Right kidney (tissue), 1 donor: ENCODE data around the gene GALNT9.
A peak's percentile ranks its signal among the peaks of the same experiment; 100 is the strongest.

Source experiments
- DNase-seq: peaks from one replicate; pipeline ENCODE4 v3.0.0-alpha.2; 2016

Gene GALNT9

GRCh38 chr12:132344601-132345000 is 15.2 kb upstream of the GALNT9 start:
- DNase-seq: no peak

DNA sequence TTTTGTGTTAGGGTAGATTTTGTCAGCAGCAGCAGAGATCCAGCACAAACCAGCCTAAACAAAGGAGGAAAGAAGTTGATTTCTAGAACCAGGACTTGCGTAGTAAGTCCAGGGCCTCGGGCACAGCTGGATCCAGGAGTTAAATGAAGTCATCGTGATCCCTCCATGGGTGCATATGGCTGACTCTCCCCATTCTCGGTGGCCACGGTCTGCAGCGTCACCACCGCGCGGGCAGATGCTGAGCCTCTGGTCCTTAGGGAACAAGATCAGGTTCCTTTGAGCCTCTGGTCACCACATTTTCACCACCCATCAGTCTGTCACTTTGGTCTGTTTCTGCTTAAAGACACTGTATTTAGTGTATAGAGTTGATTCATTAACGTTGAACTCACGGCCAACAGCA is 14.8 kb upstream of the GALNT9 start:
- no peak for DNase-seq

- DNase-seq: peak; percentile 62
These were observed 14.1 kb upstream of the GALNT9 start for GRCh38 chr12:132343294-132344004.

- no peak for DNase-seq
These were observed 13.2 kb upstream of the GALNT9 start for GRCh38 chr12:132342251-132343227.

GRCh38 chr12:132341318-132342050 is 12.1 kb upstream of the GALNT9 start:
- no peak for DNase-seq

GRCh38 chr12:132340266-132341035 is 11.1 kb upstream of the GALNT9 start:
- no peak for DNase-seq

- no peak for DNase-seq
These were observed 10.5 kb upstream of the GALNT9 start for GRCh38 chr12:132339856-132340255.

DNA sequence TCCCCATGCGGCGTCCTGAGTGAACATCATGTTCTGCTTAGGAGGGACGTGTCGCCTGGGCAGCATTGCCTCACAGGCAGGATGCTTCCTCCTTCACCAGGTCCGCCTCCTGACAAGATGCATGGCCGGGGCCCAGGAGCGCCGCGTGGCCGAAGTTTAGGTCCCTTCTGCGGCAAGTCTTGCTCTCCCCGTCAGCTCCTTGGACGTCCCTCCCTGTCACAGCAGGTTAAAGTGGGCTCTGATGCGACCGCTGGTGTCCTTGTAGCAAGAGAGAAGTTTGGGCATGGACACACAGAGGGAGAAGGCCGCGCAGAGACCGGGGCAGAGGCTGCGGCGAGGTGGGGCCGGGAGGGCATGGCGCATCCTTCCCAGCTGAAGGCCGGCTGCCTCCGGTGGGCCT is 9.4 kb upstream of the GALNT9 start:
- DNase-seq: no peak

- no peak for DNase-seq
These were observed 8.9 kb upstream of the GALNT9 start for GRCh38 chr12:132338311-132338710.

- no peak for DNase-seq
These were observed 8.2 kb upstream of the GALNT9 start for GRCh38 chr12:132337557-132337956.

GRCh38 chr12:132336451-132337413 is 7.3 kb upstream of the GALNT9 start:
- DNase-seq: no peak

- no peak for DNase-seq
These were observed 5.9 kb upstream of the GALNT9 start for GRCh38 chr12:132335179-132335756.

- no peak for DNase-seq
These were observed 4.4 kb upstream of the GALNT9 start for GRCh38 chr12:132333766-132334165.

DNA sequence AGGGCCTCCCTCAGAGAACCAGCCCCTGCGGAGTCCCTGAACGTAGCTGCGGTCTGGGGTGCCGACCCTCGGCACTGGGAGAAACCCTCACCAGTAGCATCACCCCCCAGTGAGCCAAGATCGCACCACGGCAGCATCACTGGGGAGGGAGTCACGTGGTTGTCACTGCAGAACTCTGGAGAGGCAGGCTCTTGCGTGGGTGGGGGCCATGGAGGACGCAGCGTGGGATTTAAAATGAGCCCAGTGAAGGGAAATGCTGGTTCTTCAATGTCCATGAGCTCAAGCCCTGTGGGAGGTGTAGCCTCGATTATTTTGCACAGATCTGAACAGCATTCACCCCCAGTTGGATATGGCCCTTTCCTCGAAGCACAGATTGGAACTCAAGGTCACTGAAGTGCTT is 3.9 kb upstream of the GALNT9 start:
- DNase-seq: no peak

GRCh38 chr12:132330549-132330881 is 1.1 kb upstream of the GALNT9 start:
- DNase-seq: no peak

DNA sequence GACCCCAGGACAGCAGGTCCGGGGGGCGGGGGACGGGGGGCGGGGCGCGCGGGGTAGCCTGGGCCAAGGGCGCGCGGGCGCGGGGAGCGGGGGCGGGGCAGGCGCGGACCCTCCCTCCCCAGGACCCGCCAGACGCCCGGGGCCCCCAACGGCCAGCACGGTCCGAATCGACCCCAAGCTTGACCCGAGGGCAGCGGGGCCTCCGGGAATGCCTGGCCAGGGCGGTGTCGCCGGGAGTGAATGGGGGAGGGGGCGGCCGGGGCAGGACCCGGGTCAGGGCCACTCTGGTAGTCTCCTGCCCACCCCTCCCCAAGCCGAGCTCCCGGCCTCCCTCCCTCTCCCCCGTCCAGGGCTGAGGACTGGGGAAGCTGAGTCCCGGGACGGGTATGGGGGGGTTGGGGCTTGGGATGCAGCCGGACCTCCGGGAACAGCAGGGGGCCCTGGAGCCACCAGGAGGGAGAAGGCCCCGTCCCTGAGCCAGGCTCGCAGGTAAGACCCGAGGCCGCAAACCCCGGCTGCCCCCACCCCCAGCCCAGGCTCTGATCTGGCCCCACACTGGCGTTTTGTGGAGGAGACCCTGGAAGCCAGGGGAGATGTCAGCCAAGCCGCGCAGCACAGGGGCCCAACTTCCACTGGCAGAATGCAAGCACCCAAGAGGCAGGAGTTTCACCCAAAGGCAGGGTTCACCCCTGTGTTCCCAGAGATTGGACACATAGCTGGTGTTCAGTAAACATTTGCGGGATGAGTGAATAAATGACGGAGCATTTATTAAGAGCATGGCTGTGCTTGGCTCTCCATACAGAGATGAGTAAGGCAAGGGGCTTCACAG is 545 bp upstream of the GALNT9 start:
- no peak for DNase-seq

DNA sequence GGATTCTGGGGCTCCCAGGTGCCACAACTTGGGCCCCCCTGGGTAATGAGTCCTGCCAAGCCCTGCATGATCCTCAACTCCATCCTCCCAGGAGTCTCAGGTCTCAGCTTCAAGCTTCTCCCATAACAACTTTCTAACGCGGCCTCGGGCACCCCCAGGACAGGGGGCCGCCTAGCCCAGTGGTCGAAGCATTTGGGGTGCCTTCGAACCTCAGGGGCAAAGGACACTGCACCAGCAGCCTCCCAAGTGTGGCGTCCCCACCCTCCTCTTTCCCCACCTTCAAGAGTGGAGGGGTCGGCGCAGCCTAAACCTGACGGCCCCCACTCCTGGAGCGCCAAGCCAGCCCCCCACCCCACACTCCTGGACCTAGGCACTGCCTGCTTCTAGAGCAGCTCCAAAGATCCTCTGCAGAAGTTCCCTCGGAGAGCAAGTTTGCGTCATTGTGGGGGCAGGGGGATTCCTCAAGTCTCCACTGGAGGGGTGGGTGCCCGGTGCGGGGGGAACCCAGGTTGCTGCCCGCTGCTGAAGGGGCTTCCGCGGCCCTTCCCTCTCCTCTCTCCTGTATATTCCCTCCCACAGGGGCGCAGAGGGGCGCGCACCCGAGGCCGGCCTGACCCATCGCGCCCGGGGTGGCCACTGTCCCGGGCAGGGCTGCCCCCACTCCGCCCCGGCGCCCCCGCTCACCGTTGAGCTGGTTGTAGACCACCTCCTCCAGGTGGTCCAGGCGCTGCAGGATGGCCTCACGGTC is 933 bp downstream of the GALNT9 start:
- no peak for DNase-seq

GRCh38 chr12:132327336-132328171 is 1.8 kb downstream of the GALNT9 start:
- peak; percentile 47 for DNase-seq
